Pulmonary artery endothelial cell (primary cell): ENCODE results near the gene RGL4. TPM values are rescaled to one million over a fixed set of nuclear protein-coding genes. Genes with fewer than 3 reads are reported as not detected.
A peak's percentile ranks its signal among the peaks of the same experiment; 100 is the strongest.

Source experiments
- DNase-seq: peaks from one replicate; pipeline ENCODE4 v3.0.0-alpha.2; 2011; ENCODE audit warnings: low read depth, low spot score
- total RNA-seq: library from RNA; depleted of rRNA; stranded (reverse); fragments of >200 nt; gene quantifications from 2 replicates; pipeline ENCODE4 v1.2.3, GENCODE V29; 2014

RGL4 gene
- total RNA-seq, 1 donor from 2014 or later, result not detected

GRCh38 chr22:23697031-23697970 is 6.5 kb downstream of the RGL4 start:
- DNase-seq, result no peak

GRCh38 chr22:23698094-23698493 is 7.3 kb downstream of the RGL4 start:
- DNase-seq, result no peak

DNA sequence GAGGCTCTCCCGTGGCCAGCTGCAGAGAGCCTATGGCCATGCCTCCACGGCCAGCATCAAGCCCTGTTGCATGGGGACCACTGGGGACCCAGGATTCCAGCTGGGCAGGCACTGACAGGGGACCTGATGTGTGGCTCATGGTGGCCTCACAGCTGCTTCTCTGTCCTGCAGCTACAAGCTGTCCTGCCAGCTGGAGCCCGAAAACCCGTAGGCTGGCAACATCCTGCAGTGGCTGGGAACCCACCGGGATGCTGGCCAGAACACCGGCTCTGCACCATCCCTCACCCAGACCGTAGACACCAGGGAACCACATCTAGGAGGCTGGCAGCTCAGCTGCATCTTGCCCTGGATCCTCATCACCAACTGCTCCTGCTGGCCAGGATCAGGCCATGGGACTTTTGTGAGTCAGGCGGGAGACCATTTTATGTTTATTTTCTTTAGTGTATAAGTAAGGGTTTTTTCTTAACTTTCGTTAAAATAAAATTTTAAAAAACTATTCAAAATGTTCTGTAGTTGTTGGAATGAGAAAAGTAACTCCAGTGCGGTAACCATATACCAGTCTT is 7.9 kb downstream of the RGL4 start:
- DNase-seq, result no peak

- DNase-seq, result no peak
Observed at GRCh38 chr22:23700706-23701105, 9.9 kb downstream of the RGL4 start.

DNA sequence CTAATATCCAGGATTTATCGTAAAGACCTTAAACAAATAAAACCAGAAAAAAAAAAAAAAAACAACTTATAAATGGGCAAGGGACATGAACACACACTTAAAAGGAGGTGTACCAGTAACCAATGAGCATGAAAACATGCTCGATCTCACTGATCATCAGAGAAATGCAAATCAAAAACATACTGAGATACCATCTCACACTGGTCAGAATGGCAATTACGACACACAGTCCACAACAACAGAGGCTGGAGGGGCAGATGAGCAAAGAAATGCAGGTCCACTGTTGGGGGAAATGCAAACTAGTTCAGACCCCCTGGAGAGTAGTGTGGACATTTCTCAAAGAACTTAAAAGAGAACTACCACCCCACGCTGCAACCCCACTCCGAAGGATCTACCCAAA is 13.2 kb downstream of the RGL4 start:
- no peak for DNase-seq

- DNase-seq, result no peak
Observed at GRCh38 chr22:23704829-23705228, 14.0 kb downstream of the RGL4 start.

DNA sequence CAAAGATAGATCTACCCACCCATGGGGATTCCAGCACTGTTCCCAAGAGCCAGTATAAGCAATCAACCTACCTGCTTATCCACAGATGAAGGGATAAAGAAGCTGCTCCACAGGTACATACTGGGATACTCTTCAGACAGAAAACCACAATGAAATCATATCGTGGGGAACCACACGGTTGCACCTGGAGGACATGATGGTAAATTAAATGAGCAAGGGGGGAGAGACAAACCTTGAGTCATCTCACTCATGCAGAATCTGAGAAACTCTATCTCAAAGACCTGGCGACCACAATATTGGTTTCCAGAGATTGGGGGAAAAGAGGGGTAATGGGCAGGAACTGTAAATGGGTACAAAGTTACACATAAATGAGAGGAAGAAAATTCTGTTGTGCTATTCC is 14.5 kb downstream of the RGL4 start:
- no peak for DNase-seq

GRCh38 chr22:23708270-23708669 is 17.5 kb downstream of the RGL4 start:
- DNase-seq, result no peak

DNA sequence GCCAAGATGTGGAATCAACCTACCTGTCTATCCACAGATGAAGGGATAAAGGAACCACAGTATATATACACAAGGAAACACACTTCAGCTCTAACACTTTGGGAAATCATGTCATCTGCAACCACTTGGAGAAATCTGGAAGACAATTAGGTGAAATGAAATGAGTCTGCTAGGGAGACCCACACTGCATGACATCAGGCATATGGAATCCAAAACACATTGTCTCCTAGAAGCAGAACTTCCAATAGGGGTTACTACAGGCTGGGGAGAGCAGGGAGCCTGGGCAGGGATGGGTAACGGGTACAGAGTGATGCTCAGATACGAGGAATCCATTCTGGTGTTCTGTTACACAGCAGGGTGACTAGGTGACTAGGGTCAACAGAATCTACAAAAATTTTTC is 18.3 kb downstream of the RGL4 start:
- no peak for DNase-seq

- no peak for DNase-seq
Observed at GRCh38 chr22:23712256-23712655, 21.4 kb downstream of the RGL4 start.

DNA sequence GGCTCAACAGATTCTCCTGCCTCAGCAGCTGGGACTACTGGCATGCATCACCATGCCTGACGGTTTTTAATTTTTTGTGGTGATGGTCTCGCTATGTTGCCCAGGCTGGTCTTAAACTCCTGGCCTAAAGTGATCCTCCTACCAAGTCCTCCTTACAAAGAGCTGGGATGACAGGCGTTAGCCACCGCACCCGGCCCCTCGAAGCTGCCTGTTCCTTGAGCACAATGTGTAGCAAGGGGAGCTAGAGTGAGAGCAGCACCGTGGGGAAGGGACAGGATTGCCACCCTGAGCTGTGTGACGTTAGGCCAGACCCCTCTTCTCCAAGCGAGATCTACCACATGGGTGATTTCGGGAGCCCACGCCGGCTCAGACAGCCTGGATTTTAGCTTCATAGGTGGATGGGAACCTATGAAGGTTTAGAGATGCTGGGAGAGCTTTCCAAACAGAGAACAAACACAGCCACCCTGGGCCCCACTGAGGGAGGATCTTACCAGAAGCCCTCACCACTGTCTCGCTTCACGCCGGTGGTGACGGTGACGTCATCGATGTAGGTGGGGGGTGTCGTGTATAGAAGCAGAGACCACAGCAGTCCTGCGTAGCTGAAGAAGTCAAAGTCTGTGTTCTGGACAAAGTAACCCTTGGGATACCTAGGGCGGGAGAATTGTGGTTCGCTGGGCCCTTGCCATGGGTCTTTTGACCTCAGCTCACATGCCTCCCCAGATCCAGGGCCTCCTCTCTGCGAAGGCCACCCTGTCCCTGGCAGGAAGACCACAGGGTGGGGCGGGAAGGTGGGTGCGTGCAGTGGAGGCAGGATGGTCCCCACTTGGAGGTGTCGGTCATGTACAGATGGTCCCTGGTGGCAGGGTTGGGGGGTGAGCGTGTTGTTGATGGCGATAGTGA is 23.1 kb downstream of the RGL4 start:
- no peak for DNase-seq

- DNase-seq, result no peak
Observed at GRCh38 chr22:23714596-23715578, 24.1 kb downstream of the RGL4 start.

GRCh38 chr22:23715806-23716375 is 25.1 kb downstream of the RGL4 start:
- DNase-seq, result no peak

DNA sequence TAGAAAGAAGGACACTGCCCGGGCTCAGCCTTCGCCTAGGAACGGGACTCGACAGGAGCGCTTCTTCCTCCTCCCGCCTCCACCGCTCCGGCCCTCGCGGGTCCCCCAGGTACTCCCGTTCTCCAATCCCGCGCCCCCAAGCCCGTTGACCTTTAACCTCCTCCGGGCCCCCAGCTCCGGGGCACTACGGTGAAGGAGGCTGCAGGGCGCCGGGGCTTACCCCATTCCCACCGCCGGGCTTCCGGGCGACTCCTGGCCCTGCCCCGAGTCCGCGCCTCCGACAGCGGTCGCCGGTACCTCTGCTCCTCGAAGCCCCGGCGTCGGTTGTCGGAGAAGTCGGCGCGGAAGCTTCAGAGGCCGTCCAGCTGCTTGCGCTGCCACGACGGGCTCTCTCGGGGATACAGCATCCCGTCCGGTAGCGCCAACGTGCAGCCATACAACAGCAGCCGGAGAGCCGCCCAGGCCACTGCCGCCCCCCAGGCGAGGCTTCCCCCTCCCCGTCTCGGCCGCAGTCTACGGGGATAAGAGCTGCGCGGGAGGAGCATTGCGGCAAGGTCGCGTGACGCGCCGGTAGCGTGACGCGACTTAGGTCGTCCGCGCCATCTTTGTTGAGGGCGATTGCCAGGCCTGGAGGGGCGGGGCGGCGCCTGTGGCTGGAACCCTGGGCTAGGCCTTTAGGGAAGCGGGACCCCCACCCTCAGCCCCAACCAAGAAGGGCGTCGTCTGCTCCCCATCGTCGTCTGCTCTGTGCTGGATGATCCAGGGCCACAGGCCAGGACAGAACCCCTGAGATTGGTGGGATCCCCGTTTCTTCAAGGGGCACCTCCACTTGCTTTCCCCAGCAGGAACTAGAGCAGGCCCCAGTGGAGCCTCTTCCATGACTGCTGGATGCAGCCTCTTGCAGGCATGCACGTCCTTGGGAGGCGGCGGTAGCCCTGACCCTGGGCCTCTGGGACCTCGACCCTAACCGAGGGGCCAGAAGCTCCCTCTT is 26.3 kb downstream of the RGL4 start:
- DNase-seq, result peak; percentile 67

GRCh38 chr22:23718371-23719165 is 27.8 kb downstream of the RGL4 start:
- no peak for DNase-seq

- DNase-seq, result no peak
Observed at GRCh38 chr22:23720855-23721254, 30.0 kb downstream of the RGL4 start.

DNA sequence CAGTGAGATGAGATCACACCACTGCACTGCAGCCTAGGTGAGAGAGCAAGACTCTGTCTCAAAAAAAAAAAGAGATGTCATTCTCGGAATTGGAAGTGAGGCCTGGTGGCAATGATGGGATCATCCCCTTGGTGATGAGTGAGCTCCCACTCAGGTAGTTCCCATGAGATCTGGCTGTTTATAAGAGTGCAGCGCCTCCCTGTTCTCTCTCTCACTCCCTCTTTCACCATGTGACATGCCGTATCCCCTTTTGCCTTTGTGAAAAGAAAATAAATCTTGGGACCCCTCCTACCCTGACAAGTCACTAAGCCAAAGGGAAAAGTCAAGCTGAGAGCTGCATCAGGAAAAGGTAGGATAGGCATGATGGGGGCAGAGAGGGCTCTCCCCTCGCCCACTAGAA is 31.3 kb downstream of the RGL4 start:
- no peak for DNase-seq

DNA sequence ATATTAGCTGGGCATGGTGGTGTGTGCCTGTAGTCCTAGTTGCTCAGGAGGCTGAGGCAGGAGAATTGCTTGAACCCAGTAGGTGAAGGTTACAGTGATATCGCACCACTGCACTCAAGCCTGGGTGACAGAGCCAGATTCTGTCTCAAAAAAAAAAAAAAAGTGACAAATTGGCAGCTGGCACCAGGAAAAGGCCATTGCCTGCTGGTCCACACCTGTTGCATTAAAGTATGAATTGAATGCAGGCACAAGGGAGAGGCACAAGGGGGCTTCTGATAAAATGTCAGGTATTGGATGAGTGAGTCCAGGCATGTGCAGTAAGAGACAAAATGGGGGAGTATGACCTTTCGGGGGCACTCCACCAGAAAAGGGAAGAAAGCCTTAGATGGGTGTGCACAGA is 31.9 kb downstream of the RGL4 start:
- DNase-seq, result no peak
